ENCODE results near the gene SAMD4A. TPM values are rescaled to one million over a fixed set of nuclear protein-coding genes. Genes with fewer than 3 reads are reported as not detected.

Gene SAMD4A
- polyA plus RNA-seq, 2 of the 4 experiments (the other 2 are of a cell fraction) = 3.9 to 5.4 TPM

DNA sequence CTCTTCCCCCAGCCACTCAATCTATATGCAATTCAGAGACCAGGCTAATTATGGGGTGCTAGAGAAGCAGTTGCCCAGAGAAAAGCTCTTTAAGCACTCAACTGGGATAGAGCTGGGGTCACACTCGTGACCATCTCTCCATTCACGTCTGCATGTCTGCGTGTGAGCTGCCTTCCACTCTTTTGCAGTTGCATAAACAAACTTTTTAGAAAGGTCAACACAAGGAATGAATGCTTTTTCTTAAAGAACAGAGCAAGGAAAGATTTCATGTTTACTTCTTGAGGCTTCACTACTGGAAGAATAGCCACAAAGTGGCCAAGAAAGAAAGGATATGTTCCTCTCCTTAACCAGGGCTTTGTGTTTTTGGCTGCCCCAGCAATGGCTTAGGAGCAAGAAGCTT is 151.1 kb downstream of the SAMD4A start:
- Histone ChIP-seq H3K4me3 (no peak overlapping the region), H3K4me1 (0 out of 3 replicates have a peak, but pooled peaks cover 4% of the 10 kb centered on the region), H3K27ac (no peak overlapping the region), H3K9me3 (no peaks in the 10 kb centered on the region), H3K4me2 (no peak overlapping the region)
- POLR2A ChIA-PET = no interaction called here
- CTCF ChIA-PET = interaction anchor here (0.7 to 10.8 kb wide), 4 partner anchors 32 to 292 kb away, joined by 3 to 75 read pairs (median 4); no protein-coding TSS in a partner anchor
- 89% methylated on average over 3 of the region's 3 CpGs for WGBS (ENCODE audit: missing lambda C conversion rate)
- TF ChIP-seq HOXB13 (CRISPR knock-in tag; IDR thresholded peaks at IDR 0.05; ENCODE audit: low read depth) (no peak), RAD21 (conservative IDR thresholded peaks at IDR 0.05 in 1 of 2, IDR thresholded peaks at IDR 0.05 in 1 of 2) (no peak), GATA3 (IDR thresholded peaks at IDR 0.05; ENCODE audit: borderline replicate concordance) (no peak), RARB (CRISPR knock-in tag; IDR thresholded peaks at IDR 0.05) (no peak), REST (IDR thresholded peaks at IDR 0.05) (no peak), EP300 (IDR thresholded peaks at IDR 0.05) (no peak), JUNB (IDR thresholded peaks at IDR 0.05) (no peak), ESRRA (IDR thresholded peaks at IDR 0.05; ENCODE audit: borderline replicate concordance, low read length) (no peak)
- TF ChIP-seq, protein P1, sequence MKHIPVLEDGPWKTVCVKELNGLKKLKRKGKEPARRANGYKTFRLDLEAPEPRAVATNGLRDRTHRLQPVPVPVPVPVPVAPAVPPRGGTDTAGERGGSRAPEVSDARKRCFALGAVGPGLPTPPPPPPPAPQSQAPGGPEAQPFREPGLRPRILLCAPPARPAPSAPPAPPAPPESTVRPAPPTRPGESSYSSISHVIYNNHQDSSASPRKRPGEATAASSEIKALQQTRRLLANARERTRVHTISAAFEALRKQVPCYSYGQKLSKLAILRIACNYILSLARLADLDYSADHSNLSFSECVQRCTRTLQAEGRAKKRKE (CRISPR knock-in tag; IDR thresholded peaks at IDR 0.05; ENCODE audit: low read depth) = no peak
- DNase-seq (ENCODE audit: low read depth in 1 of 2, low spot score in 1 of 2) = no peak
- no peak for ATAC-seq
- FAIRE-seq = no peak

- no peak for FAIRE-seq
- CTCF ChIA-PET = interaction anchor here (1.0 to 10.8 kb wide), 6 partner anchors 15 to 210 kb away, joined by 3 to 75 read pairs (median 4); partner anchors contain the start of gene CGRRF1
- 95% methylated on average over 4 of the region's 4 CpGs for WGBS (ENCODE audit: missing lambda C conversion rate)
Measured at GRCh38 chr14:54719406-54719805, 152.5 kb downstream of the SAMD4A start.

DNA sequence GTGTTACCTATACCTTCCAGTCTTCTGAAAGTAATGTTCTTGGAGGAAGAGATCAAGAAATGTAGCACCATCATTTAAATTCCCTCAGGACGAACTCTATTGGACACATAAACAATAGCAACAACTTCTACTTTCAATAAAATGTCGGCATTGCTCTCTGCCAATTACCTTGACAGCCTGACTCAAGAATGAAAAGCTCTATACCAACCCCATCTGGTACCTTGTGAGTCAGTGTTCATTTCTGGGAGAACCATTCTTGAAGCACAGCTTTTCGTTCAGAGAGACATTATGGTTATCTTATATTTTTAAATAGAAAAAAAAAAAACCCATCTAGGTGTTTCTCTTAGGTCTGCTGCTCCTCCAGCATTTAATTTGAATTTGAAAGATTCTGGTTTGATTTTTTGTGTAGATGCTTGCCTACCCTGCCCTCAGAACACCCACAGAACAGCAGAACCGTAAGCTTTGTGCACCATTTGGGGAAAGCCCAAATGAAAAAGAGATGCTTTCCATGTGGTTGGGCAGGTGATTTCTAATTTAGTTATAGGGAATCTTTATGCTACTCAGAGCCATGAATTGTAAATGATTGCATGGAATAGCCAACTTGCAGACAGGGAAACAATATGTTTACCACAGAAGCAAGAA is 156.0 kb downstream of the SAMD4A start:
- Histone ChIP-seq H3K9me3 (no peaks in the 10 kb centered on the region), H3K4me3 (no peak overlapping the region), H3K27ac (no peak overlapping the region), H3K4me2 (no peak overlapping the region), H3K4me1 (no peaks in the 10 kb centered on the region)
- DNase-seq (ENCODE audit: low read depth in 1 of 2, low spot score in 1 of 2) = peak; percentile 31 to 59
- POLR2A ChIA-PET = interaction anchor here (0.6 to 0.9 kb wide), 2 partner anchors 118 to 157 kb away, joined by 3 to 4 read pairs; no protein-coding TSS in a partner anchor
- CTCF ChIA-PET = interaction anchor here (0.6 to 10.8 kb wide), 17 partner anchors 9 to 279 kb away, joined by 3 to 75 read pairs (median 4); partner anchors contain the start of genes CGRRF1 and SAMD4A
- FAIRE-seq = peak; percentile 68
- 52% methylated on average over 4 of the region's 4 CpGs for WGBS (ENCODE audit: missing lambda C conversion rate)
- TF ChIP-seq CTCF (IDR thresholded peaks at IDR 0.05) = peak; percentile 49
- no peak for TF ChIP-seq HOXA7 (CRISPR knock-in tag; IDR thresholded peaks at IDR 0.05)
- no peak for TF ChIP-seq BHLHE40 (IDR thresholded peaks at IDR 0.05; ENCODE audit: low read depth, low read length)
- peak; percentile 59 for TF ChIP-seq SMC3 (IDR thresholded peaks at IDR 0.05)
- TF ChIP-seq ZC3H11A (IDR thresholded peaks at IDR 0.05) = no peak
- peak; percentile 61 to 73 for TF ChIP-seq RAD21 (conservative IDR thresholded peaks at IDR 0.05 in 1 of 2, IDR thresholded peaks at IDR 0.05 in 1 of 2)
- peak; percentile 73 to 88; a peak in 5 of 6 replicates for ATAC-seq

More at GRCh38 chr14:54719406-54719805, 152.5 kb downstream of the SAMD4A start:
- H3K4me2 ChIP-seq = no peak overlapping the region
- H3K4me3 ChIP-seq = no peak overlapping the region
- no peak for ATAC-seq
- no peaks in the 10 kb centered on the region for H3K9me3 ChIP-seq
- DNase-seq (ENCODE audit: low read depth in 1 of 2, low spot score in 1 of 2) = no peak
- no peak overlapping the region for H3K27ac ChIP-seq
- TF ChIP-seq RARB (CRISPR knock-in tag; IDR thresholded peaks at IDR 0.05) (no peak), CBX2 (IDR thresholded peaks at IDR 0.05; ENCODE audit: borderline replicate concordance, low read depth) (no peak), JUN (IDR thresholded peaks at IDR 0.05) (no peak), TFCP2L1 (CRISPR knock-in tag; IDR thresholded peaks at IDR 0.05) (no peak), NR3C1 (IDR thresholded peaks at IDR 0.05) (no peak), KDM1A (IDR thresholded peaks at IDR 0.05; ENCODE audit: low read depth) (no peak), HDAC2 (IDR thresholded peaks at IDR 0.05) (no peak), POLR2A (IDR thresholded peaks at IDR 0.05; ENCODE audit: low read length) (no peak), FOSL2 (IDR thresholded peaks at IDR 0.05) (no peak), FOSL2 (CRISPR knock-in tag; IDR thresholded peaks at IDR 0.05) (no peak), HOXA7 (CRISPR knock-in tag; IDR thresholded peaks at IDR 0.05) (no peak), RAD21 (conservative IDR thresholded peaks at IDR 0.05 in 1 of 2, IDR thresholded peaks at IDR 0.05 in 1 of 2) (no peak), POLR2AphosphoS2 (conservative IDR thresholded peaks at IDR 0.05; ENCODE audit: low read length) (no peak), RFX5 (IDR thresholded peaks at IDR 0.05) (no peak), HOXB5 (CRISPR knock-in tag; IDR thresholded peaks at IDR 0.05) (no peak)
- 0 out of 3 replicates have a peak, but pooled peaks cover 4% of the 10 kb centered on the region for H3K4me1 ChIP-seq
- POLR2A ChIA-PET = no interaction called here

All from A549 (cell line).